H1 (cell line): ENCODE data around the gene PRKCD. TPM values are rescaled to one million over a fixed set of nuclear protein-coding genes. Genes with fewer than 3 reads are reported as not detected.

ENCODE experiments used
- ATF3 ChIP-seq: IDR thresholded peaks from 2 replicates; pipeline ENCODE4 v1.6.1; 2011; ENCODE audit warnings: low read depth, mild to moderate bottlenecking, low read length; ENCODE audit not compliant: insufficient read depth
- CEBPB ChIP-seq: IDR thresholded peaks from 2 replicates; pipeline ENCODE4 v1.6.1; 2012; ENCODE audit warnings: low read depth, low read length
- CHD7 ChIP-seq: fragments of 300-600 bp; sonication (generic); IDR thresholded peaks from 2 replicates; pipeline ENCODE4 v1.7.1; 2012; ENCODE audit warnings: low read length, moderate library complexity, mild to moderate bottlenecking, inconsistent platforms; ENCODE audit not compliant: insufficient replicate concordance
- CTBP2 ChIP-seq: IDR thresholded peaks from 2 replicates; pipeline ENCODE4 v1.7.0; 2011; ENCODE audit warnings: borderline replicate concordance, mild to moderate bottlenecking, moderate library complexity, mixed read lengths, low read length; ENCODE audit not compliant: insufficient read depth, insufficient read length
- EGR1 ChIP-seq: IDR thresholded peaks from 2 replicates; pipeline ENCODE4 v1.6.1; 2011; ENCODE audit warnings: low read depth, low read length, borderline replicate concordance
- GABPA ChIP-seq: IDR thresholded peaks from 2 replicates; pipeline ENCODE4 v1.6.1; 2011; ENCODE audit warnings: mild to moderate bottlenecking, low read length, moderate library complexity, borderline replicate concordance; ENCODE audit not compliant: insufficient read depth
- JUN ChIP-seq: IDR thresholded peaks from 2 replicates; pipeline ENCODE4 v1.6.1; 2011; ENCODE audit warnings: low read depth, mild to moderate bottlenecking, improper control_type of control experiment, low read length
- POLR2A ChIP-seq, 2 experiments: IDR thresholded peaks; 1 replicate in 1 of 2; 2 replicates in 1 of 2; pipeline ENCODE4 v1.6.1; 2011; ENCODE audit warnings: low read depth in 2 of 2, low read length in 2 of 2, mild to moderate bottlenecking in 2 of 2; ENCODE audit errors: control extremely low read depth in 1 of 2
- SIN3A ChIP-seq, 2 experiments: IDR thresholded peaks in 1 of 2; conservative IDR thresholded peaks in 1 of 2; 2 replicates each; pipeline ENCODE4 v1.6.1; 2011 to 2012; ENCODE audit warnings: low read length in 2 of 2, improper control_type of control experiment in 1 of 2, low read depth in 1 of 2, mild to moderate bottlenecking in 1 of 2
- polyA plus RNA-seq, 7 experiments: library from polyadenylated mRNA; depleted of rRNA in 3 of 7; stranded (reverse) in 5 of 7; unstranded in 2 of 7; fragments of >200 nt in 5 of 7; fragments of 200-250 nt in 2 of 7; gene quantifications; 1 replicate in 5 of 7; 2 replicates in 1 of 7; 4 replicates in 1 of 7; pipeline versions ENCODE4 v1.2.1 to v1.2.3, GENCODE V29; 2011 to 2013; ENCODE audit warnings: missing spikeins in 2 of 7, mixed read lengths in 2 of 7
- total RNA-seq: library from RNA; stranded (reverse); fragmentation: NEBNext Ultra II Directional; extraction: Animal tissue kit (Norgen Biotek cat#: 25700); gene quantifications from 2 replicates; pipeline ENCODE4 v1.2.1, GENCODE V29; 2021

The PRKCD gene
- total and polyA plus RNA-seq, 2 of the 8 experiments (the other 6 are each of a cell fraction or from before 2014, with no cell fraction given), result 22.6 to 23.9 TPM

GRCh38 chr3:53213276-53213675 is 52.3 kb downstream of the PRKCD start (continued):
- TF ChIP-seq CHD7 (no peak), SIN3A (conservative IDR thresholded peaks at IDR 0.05 in 1 of 2, IDR thresholded peaks at IDR 0.05 in 1 of 2; ENCODE audit: low read depth in 1 of 2, low read length in 2 of 2) (no peak), JUN (no peak), EGR1 (no peak), CTBP2 (no peak), GABPA (no peak), POLR2A (IDR thresholded peaks at IDR 0.05; ENCODE audit: control extremely low read depth in 1 of 2, low read depth in 2 of 2, low read length in 2 of 2) (no peak), ATF3 (no peak), CEBPB (no peak)
